Testis (tissue), 3 donors: ENCODE data around the gene CPNE1. TPM values are rescaled to one million over a fixed set of nuclear protein-coding genes. Genes with fewer than 3 reads are reported as not detected.

Experiments
- DNase-seq: peaks from one replicate; pipeline ENCODE4 v3.0.0-alpha.2; 2019
- H3K27ac ChIP-seq, 2 donors: fragments of 200-600 bp; sonication (generic); one replicate each; pipeline ENCODE4 v1.5.1; 2019
- H3K27me3 ChIP-seq: fragments of 200-600 bp; sonication (generic); one replicate; pipeline ENCODE4 v1.5.1; 2019
- H3K36me3 ChIP-seq: fragments of 200-600 bp; sonication (generic); one replicate; pipeline ENCODE4 v1.5.1; 2017; ENCODE audit warnings: low read depth; ENCODE audit errors: missing control alignments
- H3K4me1 ChIP-seq: fragments of 200-600 bp; sonication (generic); one replicate; pipeline ENCODE4 v1.5.1; 2019
- H3K4me3 ChIP-seq, 2 donors: fragments of 200-600 bp; sonication (generic); one replicate each; pipeline ENCODE4 v1.5.1; 2017 to 2019
- H3K9me3 ChIP-seq: fragments of 200-600 bp; sonication (generic); one replicate; pipeline ENCODE4 v1.5.1; 2017
- CTCF ChIP-seq, 3 experiments: fragments of 450-650 bp in 2 of 3; fragments of 200-600 bp in 1 of 3; sonication (generic) in 1 of 3; IDR thresholded peaks; one replicate each; pipeline ENCODE4 v1.5.1; 2016 to 2019; ENCODE audit warnings: antibody characterized with exemption in 3 of 3, mild to moderate bottlenecking in 2 of 3, moderate library complexity in 1 of 3
- POLR2A ChIP-seq: fragments of 450-650 bp; IDR thresholded peaks from one replicate; pipeline ENCODE4 v1.6.1; 2017; ENCODE audit warnings: antibody characterized with exemption, mild to moderate bottlenecking, moderate library complexity
- WGBS, 2 donors: methylation state at CpG; one replicate each; pipeline ENCODE4 v1.1.5; 2018; 5-methylcytosine and 5-hydroxymethylcytosine counted together
- intact Hi-C: fragments of 100-400 bp; cut with DNase I; formaldehyde crosslinking; loops from one replicate; pipeline ENCODE4 v1.15.1; 2023; ENCODE audit warnings: low total_unique reads
- polyA plus RNA-seq: library from polyadenylated mRNA; stranded (reverse); fragments of 350-450 nt; fragmentation: Illumina TruSeq; extraction: RNeasy Lipid Tissue Mini Kit (QIAGEN cat#74804); gene quantifications from one replicate; pipeline ENCODE4 v1.2.3, GENCODE V29; 2014; ENCODE audit warnings: low read depth, low replicate concordance; ENCODE audit not compliant: insufficient read depth
- total RNA-seq, 2 donors: library from RNA; depleted of rRNA; stranded (reverse); fragments of >200 nt; gene quantifications; one replicate each; pipeline ENCODE4 v1.2.3, GENCODE V29; 2016

CPNE1 gene
- total and polyA plus RNA-seq, 3 donors from 2014 or later = 60.6 to 105 (median 103) TPM

GRCh38 chr20:35616465-35617396 lies 48.0 kb downstream of the CPNE1 start:
- H3K9me3 ChIP-seq = no peaks in the 10 kb centered on the region
- WGBS, 2 donors = 1 to 2% methylated on average over 48 to 57 of the region's 57 CpGs
- TF ChIP-seq CTCF (IDR thresholded peaks at IDR 0.05) (no peak), POLR2A (no peak)
- intact Hi-C loops = no loop called here
- no peaks in the 10 kb centered on the region for H3K27me3 ChIP-seq
- H3K4me1 ChIP-seq = peaks cover 24% of the 10 kb centered on the region
- no peaks in the 10 kb centered on the region for H3K36me3 ChIP-seq
- H3K4me3 ChIP-seq = peak overlapping the region; percentile 58 to 69
- H3K27ac ChIP-seq = peak overlapping the region; percentile 83 to 93
- DNase-seq = peak; percentile 88

- 0 to 1% methylated on average over 3 to 68 of the region's 68 CpGs for whole genome bisulfite sequencing, 2 donors
- peak; percentile 99 for DNase-seq
- intact Hi-C loops = no loop called here
Measured at GRCh38 chr20:35615667-35616464, 48.8 kb downstream of the CPNE1 start, which contains the start of gene SPAG4. SPAG4 (plus strand) TSS chr20:35615829; CDS start chr20:35616004, 175 bp downstream.

GRCh38 chr20:35611482-35611881 lies 53.2 kb downstream of the CPNE1 start:
- DNase-seq = no peak
- intact Hi-C loops = no loop called here
- no peaks in the 10 kb centered on the region for H3K9me3 ChIP-seq

More at GRCh38 chr20:35615667-35616464, 48.8 kb downstream of the CPNE1 start, which contains the start of gene SPAG4:
- no peaks in the 10 kb centered on the region for H3K36me3 ChIP-seq
- H3K9me3 ChIP-seq = no peaks in the 10 kb centered on the region
- H3K4me3 ChIP-seq = peak within 1 kb of the TSS; percentile 58 to 69
- TF ChIP-seq CTCF (IDR thresholded peaks at IDR 0.05) (no peak), POLR2A (no peak)
- peaks cover 27% of the 10 kb centered on the region for H3K4me1 ChIP-seq
- H3K27me3 ChIP-seq = no peaks in the 10 kb centered on the region
- H3K27ac ChIP-seq = peak within 1 kb of the TSS; percentile 83 to 93

More at GRCh38 chr20:35611482-35611881, 53.2 kb downstream of the CPNE1 start:
- Histone ChIP-seq H3K4me3 (no peak overlapping the region), H3K4me1 (peaks cover 3% of the 10 kb centered on the region), H3K27ac (peak overlapping the region in 1 of 2 donors; percentile 30), H3K36me3 (no peaks in the 10 kb centered on the region), H3K27me3 (no peaks in the 10 kb centered on the region)
- 83 to 87% methylated on average over 2 of the region's 2 CpGs for WGBS, 2 donors
- TF ChIP-seq CTCF (IDR thresholded peaks at IDR 0.05) = no peak
- no peak for TF ChIP-seq POLR2A
